GM04503 (cell line): ENCODE measurements around the gene PDE9A.
"Not testable (repeated sequence)": the region's sequence is repeated elsewhere in the genome, so short reads cannot be mapped to it uniquely, and the experiment has no call there.

ENCODE experiments used
- DNase-seq: peaks from one replicate; pipeline ENCODE4 v3.0.0-alpha.2; 2012; ENCODE audit warnings: low read depth

PDE9A gene

DNA sequence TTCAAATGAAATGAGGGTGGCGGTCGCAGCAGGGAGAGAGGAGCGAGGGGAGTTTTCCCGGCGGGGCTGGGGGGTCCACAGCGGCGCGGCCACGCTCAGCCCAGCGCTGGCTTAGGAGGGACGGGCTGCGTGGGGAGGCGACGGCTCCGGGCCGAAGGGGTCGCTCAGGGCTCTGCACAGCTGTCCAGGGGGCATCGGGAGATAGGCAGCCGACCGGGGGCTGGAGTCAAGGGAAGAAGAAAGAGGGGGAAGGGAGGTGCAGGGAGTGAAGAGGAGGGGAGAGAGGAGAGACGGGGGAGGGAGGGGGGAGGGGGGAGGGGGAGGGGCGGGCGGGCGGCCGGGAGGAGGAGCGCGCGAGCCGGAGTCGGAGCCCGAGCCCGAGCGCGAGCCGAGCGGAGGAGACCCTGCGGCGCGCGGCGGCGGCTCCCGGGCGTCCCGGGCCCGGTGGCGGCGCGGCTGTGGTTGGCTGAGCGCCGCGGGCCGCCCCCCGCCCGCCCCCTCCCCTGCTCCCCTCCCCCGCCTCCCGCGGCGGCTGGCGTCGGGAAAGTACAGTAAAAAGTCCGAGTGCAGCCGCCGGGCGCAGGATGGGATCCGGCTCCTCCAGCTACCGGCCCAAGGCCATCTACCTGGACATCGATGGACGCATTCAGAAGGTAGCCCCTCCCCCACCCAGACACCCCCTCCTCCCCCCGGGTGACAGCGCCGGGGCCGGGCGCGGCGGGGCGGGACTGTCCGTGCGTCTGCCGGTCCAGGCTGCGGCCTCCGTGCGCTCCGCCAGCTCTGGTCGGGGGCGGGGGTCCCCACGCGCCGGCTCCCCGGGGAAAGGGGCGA is at the start of gene PDE9A:
Gene PDE9A (plus strand): TSS at position 391 of the 831 bp plus-strand sequence. CDS start 194 bp downstream, at position 585.
- no peak for DNase-seq

- no peak for DNase-seq
These were observed 46.3 kb upstream of the PDE9A start for GRCh38 chr21:42607102-42607501.

- no peak for DNase-seq
These were observed 45.8 kb upstream of the PDE9A start for GRCh38 chr21:42607525-42608102.

- DNase-seq, result no peak
These were observed 45.0 kb upstream of the PDE9A start for GRCh38 chr21:42608446-42608845.

DNA sequence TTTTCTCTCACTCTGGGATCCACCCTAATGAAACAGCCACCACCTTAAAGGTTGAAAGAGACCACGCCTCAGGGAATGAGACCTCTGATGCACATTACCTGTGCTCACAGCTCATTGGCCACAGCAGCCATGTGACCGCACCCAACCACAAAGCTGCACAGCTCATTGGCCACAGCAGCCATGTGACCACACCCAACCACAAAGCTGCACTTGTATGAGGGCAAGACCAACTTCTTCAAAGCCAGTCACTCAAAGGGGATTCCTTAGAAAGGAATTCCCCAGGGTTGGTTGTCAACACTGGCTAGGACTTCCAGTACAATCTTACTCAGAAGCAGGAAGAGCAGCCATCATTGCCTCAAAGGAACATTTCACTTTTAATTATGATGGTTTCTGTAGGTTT is 43.6 kb upstream of the PDE9A start:
- no peak for DNase-seq

DNA sequence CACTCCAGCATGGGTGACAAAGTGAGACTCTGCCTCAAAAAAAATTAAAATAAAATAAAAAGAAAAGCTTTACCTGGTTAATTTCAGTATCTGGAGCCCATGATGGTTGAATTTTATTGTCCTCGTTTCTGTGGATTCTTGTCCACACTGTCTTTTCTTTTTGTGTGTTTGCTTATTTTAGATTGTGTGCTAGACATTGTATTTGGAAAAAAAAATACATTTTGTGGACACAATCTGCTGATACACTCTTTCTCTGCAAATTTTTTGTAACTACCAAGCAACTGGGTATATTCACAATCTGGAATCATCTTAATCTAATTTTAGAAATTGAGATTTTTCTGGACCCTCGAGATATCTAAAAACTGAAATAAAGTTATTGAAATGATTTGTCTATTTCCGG is 41.6 kb upstream of the PDE9A start:
- DNase-seq, result no peak

- DNase-seq, result no peak
These were observed 41.0 kb upstream of the PDE9A start for GRCh38 chr21:42612390-42612789.

DNA sequence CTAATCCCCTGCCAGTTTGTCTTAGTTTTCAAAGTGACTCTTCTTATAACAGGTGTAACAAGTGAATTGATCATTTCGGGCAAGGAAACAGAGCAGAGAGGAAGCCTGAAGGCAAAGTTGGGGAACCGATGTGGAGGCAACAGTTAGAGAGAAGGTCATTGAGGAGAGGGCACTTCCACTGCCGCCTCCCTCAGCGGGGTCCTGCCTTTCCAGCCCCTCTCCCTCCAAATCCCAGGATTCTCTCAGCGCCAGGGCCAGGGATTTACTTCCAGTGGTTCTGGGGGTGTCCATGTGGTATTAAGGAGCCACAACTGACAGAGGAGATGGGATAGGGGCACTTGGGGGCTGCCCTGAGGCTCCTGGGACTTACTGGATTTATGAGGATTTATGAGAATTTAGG is 39.7 kb upstream of the PDE9A start:
- no peak for DNase-seq

- DNase-seq, result no peak
These were observed 39.0 kb upstream of the PDE9A start for GRCh38 chr21:42614396-42614795.

- no peak for DNase-seq
These were observed 38.5 kb upstream of the PDE9A start for GRCh38 chr21:42614811-42615351.

DNA sequence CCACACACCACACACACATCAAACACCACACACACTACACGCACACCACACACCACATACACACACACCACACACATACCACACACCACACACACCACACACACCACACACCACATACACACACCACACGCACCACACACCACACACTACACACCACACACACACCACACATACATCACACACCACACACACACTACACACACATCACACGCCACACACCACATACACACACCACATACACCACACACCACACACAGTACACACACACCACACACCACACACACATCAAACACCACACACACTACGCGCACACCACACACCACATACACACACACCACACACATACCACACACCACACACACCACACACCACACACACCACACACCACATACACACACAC is 38.0 kb upstream of the PDE9A start:
- not testable (repeated sequence) for DNase-seq

GRCh38 chr21:42615924-42616323 is 37.5 kb upstream of the PDE9A start:
- DNase-seq, result no peak

DNA sequence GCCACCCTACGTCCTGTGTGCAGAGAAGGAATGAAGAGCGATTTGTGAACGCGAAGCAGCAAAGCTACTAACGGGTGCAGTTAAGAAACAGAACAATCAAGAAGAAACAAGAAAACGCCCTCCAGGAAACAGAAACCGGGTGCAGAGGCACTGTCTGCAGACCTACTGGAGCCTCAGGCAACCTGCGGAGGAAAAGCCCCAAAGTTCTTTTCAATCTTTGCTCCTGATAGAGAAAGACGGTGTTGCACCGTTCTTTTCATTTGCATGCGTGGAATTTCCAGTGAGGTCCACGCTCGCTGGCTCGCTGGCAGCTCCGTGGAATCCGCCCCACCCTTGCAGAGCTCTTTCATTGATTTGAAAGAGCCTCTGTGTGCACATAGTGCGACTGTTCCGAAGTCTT is 37.0 kb upstream of the PDE9A start:
- no peak for DNase-seq

GRCh38 chr21:42616941-42617340 is 36.5 kb upstream of the PDE9A start:
- no peak for DNase-seq

DNA sequence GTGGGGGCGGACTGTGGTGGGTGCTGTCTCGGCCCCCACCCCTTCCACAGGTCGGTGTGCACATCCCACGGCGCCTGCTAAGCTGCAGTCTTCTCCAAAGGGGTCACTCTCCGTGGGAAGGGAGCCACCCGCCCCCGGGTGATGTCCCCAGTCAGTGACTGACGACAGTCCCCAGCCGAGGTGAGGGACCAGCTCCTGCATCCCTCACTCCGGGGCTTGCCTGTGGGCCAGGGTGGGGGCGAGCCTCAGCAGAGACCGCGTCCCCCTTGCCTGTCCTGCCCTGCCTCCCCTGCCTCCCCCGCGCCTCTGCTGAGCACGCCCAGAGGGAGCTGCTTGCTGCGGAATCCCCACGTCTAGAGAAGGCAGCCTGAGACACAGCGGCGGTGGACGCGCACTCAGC is 35.9 kb upstream of the PDE9A start:
- DNase-seq, result no peak

- DNase-seq, result no peak
These were observed 34.7 kb upstream of the PDE9A start for GRCh38 chr21:42618707-42619102.

- no peak for DNase-seq
These were observed 34.3 kb upstream of the PDE9A start for GRCh38 chr21:42619166-42619565.

DNA sequence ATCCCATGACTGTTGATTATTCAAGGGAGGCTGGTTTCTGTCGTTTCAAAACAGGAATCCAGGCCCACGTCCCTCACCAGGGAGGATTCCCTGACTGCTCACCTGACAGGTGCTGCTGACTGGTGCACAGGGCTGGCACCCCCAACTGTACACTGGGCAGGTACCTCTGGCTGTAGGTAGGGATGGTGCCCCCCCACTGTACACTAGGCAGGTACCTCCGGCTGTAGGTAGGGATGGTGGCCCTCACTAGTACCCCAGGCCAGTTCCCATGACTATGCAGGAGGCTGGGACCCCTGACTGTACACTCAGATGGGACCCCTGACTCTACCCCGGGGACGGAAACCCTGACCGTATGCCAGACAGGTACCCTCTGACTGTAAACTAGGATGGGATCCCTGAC is 33.6 kb upstream of the PDE9A start:
- DNase-seq, result no peak

DNA sequence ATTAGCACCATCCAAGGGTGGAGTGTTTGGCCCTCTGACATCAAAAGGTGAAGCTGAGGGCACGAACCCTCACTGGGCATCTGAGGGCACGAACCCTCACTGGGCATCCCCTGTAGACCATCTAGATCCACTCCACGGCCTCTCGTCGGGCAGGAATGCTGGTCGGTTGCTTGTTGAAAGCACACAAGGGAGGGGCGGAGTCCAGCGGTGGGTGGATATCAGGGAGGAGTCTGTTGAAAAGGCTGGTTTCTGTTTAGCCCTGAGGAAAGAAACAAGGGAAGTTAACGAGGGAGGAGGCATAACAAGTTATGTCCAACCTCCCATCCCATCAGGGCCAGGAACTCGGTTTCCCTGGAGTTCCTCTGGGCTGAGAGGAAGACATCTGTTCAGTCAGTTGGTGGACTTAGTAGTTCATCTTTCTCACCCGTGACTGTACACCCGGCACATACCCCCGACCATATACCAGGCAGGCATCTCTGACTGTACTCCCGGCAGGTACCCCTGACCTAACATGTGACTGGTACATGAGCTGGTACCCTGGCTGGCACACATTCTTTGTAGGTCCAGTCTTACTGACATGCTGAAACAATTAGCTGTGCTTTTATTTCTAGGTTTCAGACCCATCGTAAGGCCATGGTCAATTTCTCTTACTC is 32.1 kb upstream of the PDE9A start:
- DNase-seq, result no peak

DNA sequence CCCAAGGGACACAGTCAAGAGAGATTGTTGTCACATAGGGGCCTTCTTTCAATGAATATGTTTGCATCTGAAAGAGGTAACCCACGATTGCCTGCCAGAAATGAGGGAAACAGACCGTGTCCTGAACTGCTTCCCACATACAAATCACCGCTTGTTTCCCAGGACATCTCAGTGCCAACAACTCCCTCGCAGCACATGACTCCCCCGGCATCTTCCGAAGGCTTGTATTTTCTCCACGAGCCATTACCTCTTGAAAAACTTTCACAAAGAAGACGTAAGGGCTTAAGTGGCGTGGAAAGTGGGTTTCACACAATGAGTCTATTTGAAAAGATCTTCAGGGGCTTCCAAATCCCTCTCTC is 31.6 kb upstream of the PDE9A start:
- DNase-seq, result no peak

GRCh38 chr21:42622284-42622683 is 31.1 kb upstream of the PDE9A start:
- DNase-seq, result no peak

GRCh38 chr21:42623694-42624093 is 29.7 kb upstream of the PDE9A start:
- DNase-seq, result no peak
